Embryonic facial prominence (tissue), 1 donor: ENCODE measurements around the gene PGRMC2.

ENCODE experiments used
- DNase-seq: peaks from one replicate; pipeline ENCODE4 v3.0.0-alpha.2; 2016; ENCODE audit errors: extremely low spot score

Gene PGRMC2

GRCh38 chr4:128220286-128221235 is 67.1 kb downstream of the PGRMC2 start:
- no peak for DNase-seq
